Activated T-helper 9 cell treated with anti-CD3 and anti-CD28 coated beads, Interleukin-2, amount 50 U/mL, for 16 hours (primary cell): Measurements from ENCODE around the gene GSTCD.
"Not testable (repeated sequence)": the region's sequence is repeated elsewhere in the genome, so short reads cannot be mapped to it uniquely, and the experiment has no call there.

Source experiments
- DNase-seq: peaks from one replicate; pipeline ENCODE4 v3.0.0-alpha.2; 2020; ENCODE audit warnings: low read depth

The GSTCD gene

DNA sequence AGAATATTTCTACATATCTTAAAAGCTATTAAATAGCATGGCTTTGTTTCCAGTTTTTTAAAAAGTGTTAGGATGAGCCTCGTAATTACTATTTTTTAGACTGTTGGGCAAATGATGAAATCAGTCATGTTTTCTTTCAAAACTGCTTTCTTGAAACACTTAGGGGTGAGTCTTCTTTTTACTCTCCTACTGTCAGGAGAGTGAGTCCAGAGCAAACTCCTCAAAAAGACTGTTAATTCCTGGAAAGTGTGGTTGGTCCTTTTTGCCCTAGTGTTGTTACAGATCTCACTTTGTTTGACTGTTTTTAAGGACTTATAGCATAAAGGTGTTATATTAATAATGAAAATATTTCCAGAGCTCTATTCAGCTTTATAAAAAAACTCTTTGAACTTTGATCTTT lies 6.3 kb downstream of the GSTCD start:
- DNase-seq, result no peak

DNA sequence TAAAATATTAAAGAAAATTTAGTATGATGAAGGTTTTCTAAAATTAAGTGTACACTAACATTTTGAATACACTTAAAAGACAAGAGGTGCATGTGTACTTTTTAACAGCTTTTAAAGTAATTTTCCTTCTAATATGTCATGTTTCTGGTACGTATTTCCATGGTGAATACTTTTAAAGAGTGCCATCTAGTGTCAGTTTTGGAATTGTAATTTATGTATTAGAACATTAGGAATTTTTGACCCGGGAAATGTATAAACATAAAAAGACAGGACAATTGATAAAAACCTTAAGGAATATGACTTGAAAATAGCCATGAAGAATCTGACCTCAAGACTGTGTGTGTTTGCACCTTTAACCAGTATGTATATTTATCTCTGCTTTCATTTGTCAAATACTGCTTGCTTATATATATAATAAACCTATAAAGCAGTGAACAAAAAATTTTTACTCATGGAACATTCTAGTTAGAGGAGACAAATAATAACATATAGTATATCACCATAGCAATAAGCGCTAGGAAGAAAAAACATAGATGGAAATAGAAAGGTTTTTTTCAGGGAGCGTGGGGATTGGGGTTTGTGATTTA lies 7.2 kb downstream of the GSTCD start:
- no peak for DNase-seq

DNA sequence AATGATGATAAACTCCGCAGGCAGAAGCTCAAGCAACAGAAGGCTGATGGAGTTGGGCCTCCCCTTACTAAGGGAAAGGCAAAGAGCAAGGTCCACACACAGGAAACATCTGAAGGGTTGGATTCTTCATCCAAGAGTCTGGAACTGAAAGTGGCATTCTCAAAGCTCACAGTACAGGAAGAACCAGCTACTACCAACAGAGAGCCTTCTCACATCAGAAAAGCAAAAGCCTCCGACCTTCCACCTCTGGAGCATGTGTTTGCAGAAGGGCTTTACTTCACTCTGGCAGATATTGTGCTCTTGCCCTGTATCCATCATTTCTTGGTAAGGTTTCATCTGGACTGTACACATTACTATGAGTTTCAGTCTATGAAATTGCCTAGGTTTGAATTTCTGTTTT lies 10.6 kb downstream of the GSTCD start:
- no peak for DNase-seq

GRCh38 chr4:105725623-105726022 lies 17.0 kb downstream of the GSTCD start:
- DNase-seq, result no peak

- not testable (repeated sequence) for DNase-seq
Measured at GRCh38 chr4:105729895-105730294, 21.3 kb downstream of the GSTCD start.

DNA sequence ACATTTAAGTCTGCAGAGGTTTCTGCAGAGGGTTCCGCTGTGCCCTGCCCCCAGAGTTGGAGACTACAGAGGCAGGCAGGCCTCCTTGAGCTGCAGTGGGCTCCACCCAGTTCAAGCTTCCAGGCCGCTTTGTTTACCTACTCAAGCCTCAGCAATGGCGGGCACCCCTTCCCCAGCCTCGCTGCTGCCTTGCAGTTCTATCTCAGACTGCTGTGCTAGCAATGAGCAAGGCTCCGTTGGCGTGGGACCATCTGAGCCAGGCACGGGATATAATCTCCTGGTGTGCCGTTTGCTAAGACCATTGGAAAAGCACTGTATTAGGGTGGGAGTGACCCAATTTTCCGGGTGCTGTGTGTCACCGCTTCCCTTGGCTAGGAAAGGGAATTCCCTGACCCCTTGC lies 26.6 kb downstream of the GSTCD start:
- not testable (repeated sequence) for DNase-seq

GRCh38 chr4:105741548-105741947 lies 33.0 kb downstream of the GSTCD start:
- no peak for DNase-seq

DNA sequence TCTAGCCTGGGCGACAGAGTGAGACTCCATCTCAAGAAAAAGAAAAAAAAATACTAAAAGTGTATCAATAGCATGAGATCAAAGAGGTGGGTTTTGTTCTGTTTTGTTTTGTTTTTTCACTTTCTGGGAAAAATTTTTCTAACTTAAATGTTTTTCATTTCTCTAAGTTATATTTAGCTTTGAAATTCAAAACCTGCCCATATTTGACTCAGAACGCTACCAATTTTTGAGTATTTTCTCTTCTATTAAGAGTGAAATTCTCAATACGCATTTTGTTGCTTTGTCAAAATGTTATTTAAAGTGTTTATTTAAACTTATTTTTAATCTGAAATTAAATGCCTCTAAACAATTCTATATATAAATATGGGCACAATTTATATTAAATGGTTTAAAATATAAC lies 39.6 kb downstream of the GSTCD start:
- no peak for DNase-seq

DNA sequence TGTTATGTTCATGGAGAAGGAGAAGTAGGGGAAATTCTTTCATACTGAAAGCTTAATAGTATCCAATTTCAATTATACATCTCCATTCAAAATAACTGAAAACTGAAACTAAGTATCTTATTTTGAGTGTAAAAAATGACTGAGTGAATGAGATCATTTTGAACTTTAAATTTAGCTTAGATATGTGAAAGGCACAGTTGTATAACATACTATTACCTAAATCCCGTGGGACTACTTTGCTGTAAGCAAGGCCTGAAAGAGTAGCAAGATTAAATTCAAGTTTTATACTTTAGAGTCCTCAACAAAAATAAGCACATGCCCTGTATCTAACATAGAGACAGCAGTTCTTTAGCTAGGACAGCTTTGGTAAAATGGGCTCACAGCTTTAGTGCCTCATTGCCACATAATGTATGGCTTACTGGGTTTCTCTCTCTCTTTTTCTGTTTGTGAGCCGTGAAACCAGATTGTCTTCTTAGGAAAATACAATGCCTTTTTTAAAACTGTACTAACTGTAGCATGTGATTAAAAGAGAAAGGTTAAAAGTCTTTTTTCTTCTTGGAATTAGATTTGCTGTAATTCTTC lies 43.2 kb downstream of the GSTCD start:
- DNase-seq, result no peak

DNA sequence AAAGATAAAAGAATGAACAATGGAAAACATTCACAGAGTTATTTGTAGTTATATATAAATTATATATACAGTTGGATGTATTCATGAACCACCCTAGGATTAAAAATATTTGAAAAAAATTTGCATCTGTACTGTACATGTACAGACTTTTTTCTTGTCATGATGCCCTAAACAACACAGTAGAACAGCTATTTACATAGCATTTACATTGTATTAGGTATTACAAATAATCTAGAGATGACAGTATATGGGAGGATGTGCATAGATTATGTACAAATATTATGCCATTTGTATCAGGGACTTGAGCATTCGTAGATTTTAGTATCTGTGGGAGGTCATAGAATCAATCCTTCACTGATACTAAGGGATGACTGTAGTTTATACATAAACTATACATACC lies 44.8 kb downstream of the GSTCD start:
- no peak for DNase-seq

- DNase-seq, result no peak
Measured at GRCh38 chr4:105755375-105755774, 46.8 kb downstream of the GSTCD start.

- DNase-seq, result no peak
Measured at GRCh38 chr4:105758958-105759357, 50.4 kb downstream of the GSTCD start.

DNA sequence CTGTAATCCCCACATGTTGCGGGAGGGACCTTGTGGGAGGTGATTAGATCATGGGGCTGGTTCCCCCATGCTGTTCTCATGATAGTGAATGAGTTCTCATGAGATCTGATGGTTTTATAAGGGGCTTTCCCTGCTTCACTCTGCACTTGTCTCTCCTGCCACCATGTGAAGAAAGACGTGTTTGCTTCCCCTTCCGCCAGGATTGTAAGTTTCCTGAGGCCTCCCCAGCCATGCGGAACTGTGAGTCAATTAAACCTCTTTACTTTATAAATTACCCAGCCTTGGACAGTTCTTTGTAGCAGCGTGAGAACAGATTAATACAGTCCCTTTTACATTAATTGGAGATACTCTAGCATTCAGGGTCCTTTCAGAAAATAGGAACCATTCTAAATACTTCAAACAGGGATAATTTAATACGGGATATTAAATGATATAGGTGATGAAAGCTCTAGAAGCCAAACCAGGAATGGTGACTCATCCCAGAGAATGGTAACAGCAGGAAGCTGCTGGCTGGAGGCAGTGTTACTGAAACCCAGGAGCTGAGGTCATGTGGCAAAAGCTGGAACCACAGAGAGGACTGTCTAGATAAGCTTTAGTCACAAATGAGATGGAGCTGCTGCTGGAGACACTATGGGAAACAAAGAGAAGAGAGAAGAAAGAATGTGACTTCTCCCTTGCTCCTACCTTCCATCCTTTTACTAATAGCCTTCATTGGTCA lies 57.3 kb downstream of the GSTCD start:
- DNase-seq, result no peak

GRCh38 chr4:105767579-105767978 lies 59.0 kb downstream of the GSTCD start:
- no peak for DNase-seq

GRCh38 chr4:105770524-105770923 lies 61.9 kb downstream of the GSTCD start:
- not testable (repeated sequence) for DNase-seq

DNA sequence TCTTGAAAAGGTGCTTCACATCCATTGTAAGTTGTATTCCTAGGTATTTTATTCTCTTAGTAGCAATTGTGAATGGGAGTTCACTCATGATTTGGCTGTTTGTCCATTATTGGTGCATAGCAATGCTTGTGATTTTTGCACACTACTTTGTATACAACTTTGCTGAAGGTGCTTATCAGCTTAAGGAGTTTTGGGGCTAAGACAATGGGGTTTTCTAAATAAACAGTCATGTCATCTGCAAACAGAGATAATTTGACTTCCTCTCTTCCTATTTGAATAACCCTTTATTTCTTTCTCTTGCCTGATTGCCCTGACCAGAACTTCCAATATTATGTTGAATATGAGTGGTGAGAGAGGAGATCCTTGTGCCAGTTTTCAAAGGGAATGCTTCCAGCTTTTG lies 63.5 kb downstream of the GSTCD start:
- not testable (repeated sequence) for DNase-seq

- not testable (repeated sequence) for DNase-seq
Measured at GRCh38 chr4:105775760-105776415, 67.3 kb downstream of the GSTCD start.

DNA sequence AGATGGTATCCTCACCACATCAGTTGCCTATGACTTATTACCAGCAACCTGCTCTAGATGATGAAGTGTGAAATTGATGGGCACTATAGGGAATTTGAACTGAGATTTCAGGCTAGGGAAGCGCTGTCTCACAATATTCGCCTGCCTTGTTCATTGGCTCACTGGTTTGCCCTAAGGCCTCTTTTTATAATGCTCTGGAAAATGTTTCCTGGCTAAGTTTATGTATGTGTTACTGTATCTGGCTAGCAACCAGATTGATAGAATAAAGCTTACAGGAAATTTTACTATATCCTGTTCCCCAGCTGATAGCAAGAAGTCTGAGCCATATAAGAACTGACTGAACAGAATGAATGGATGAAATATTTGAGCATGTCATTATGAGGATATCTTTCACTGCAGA lies 71.6 kb downstream of the GSTCD start:
- no peak for DNase-seq

GRCh38 chr4:105784761-105785160 lies 76.2 kb downstream of the GSTCD start:
- no peak for DNase-seq

- no peak for DNase-seq
Measured at GRCh38 chr4:105785792-105786191, 77.2 kb downstream of the GSTCD start.

- no peak for DNase-seq
Measured at GRCh38 chr4:105786748-105787147, 78.2 kb downstream of the GSTCD start.

GRCh38 chr4:105797225-105797624 lies 88.6 kb downstream of the GSTCD start:
- DNase-seq, result no peak

DNA sequence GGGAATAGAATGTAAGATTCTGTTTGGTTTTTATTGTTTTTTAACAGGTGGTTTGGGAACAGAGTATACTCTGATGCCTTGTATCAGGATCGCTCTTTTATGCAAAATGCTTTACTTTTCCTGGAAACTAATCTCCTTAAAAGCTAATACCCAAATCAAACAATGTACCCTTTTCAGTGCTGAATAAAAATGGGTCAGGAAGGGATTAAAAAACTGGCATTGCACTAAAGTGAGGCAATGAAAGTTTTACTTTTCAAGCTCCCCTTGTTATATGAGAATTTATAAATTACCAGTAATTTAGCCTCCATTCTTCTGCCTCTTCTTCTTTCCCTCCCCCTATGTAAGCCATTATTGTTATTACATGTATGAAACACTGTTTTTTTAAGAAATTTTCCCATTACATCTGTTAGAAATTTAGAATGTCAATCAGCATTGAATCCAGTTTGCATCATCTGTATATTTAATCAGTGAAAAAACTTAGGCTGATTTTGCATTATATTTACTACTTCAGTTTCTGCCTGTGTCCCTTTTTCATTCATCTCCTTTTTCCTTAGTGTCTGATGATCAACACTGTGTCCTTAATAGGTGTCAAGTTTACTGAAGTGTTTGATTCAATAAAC lies 97.0 kb downstream of the GSTCD start:
- no peak for DNase-seq
